CD14-positive monocyte (primary cell): ENCODE measurements around the gene DISP1. TPM values are rescaled to one million over a fixed set of nuclear protein-coding genes. Genes with fewer than 3 reads are reported as not detected.

Source experiments
- DNase-seq, 3 donors: peaks; one replicate each; pipeline ENCODE4 v3.0.0-alpha.2; 2011 to 2022
- H2AFZ ChIP-seq: 2 replicates; pipeline ENCODE4 v1.6.0; 2012; ENCODE audit warnings: mild to moderate bottlenecking, low read depth, low read length, inconsistent platforms; ENCODE audit not compliant: insufficient read depth, poor library complexity, severe bottlenecking
- H3K27ac ChIP-seq, 2 donors: 1 replicate in 1 of 2; 2 replicates in 1 of 2; pipeline ENCODE4 v1.5.1; 2012 to 2013; ENCODE audit warnings: low read length in 2 of 2, control low read depth in 1 of 2, inconsistent platforms in 1 of 2, low read depth in 1 of 2, mild to moderate bottlenecking in 1 of 2
- H3K27me3 ChIP-seq, 2 donors: one replicate each; pipeline versions ENCODE4 v1.6.0 to v1.6.1; 2011 to 2013; ENCODE audit warnings: low read length in 2 of 2; ENCODE audit not compliant: control insufficient read depth in 2 of 2, insufficient read depth in 2 of 2
- H3K36me3 ChIP-seq, 2 donors: replicated peaks in 1 of 2; 1 replicate in 1 of 2; 2 replicates in 1 of 2; pipeline versions ENCODE4 v1.5.1 to v1.6.1; 2012 to 2013; ENCODE audit warnings: low read length in 2 of 2, control low read depth in 1 of 2, inconsistent platforms in 1 of 2, mild to moderate bottlenecking in 1 of 2; ENCODE audit not compliant: insufficient read depth in 2 of 2, control insufficient read depth in 1 of 2
- H3K4me1 ChIP-seq, 2 donors: 1 replicate in 1 of 2; 2 replicates in 1 of 2; pipeline versions ENCODE4 v1.5.1 to v1.6.1; 2012 to 2013; ENCODE audit warnings: low read length in 2 of 2, control low read depth in 1 of 2, inconsistent platforms in 1 of 2, mild to moderate bottlenecking in 1 of 2, moderate library complexity in 1 of 2; ENCODE audit not compliant: insufficient read depth in 2 of 2, control insufficient read depth in 1 of 2
- H3K4me2 ChIP-seq: replicated peaks from 2 replicates; pipeline ENCODE3; 2012; ENCODE audit warnings: low read length, moderate library complexity, mild to moderate bottlenecking; ENCODE audit not compliant: poor library complexity, severe bottlenecking; ENCODE audit errors: extremely low read depth
- H3K4me3 ChIP-seq, 3 experiments: fragments of 200-600 bp in 1 of 3; sonication (generic) in 1 of 3; replicated peaks in 1 of 3; 1 replicate in 2 of 3; 2 replicates in 1 of 3; pipeline ENCODE4 v1.5.1; 2011 to 2013; ENCODE audit warnings: low read length in 3 of 3, mild to moderate bottlenecking in 3 of 3, control low read depth in 2 of 3, low read depth in 2 of 3, inconsistent platforms in 1 of 3, moderate library complexity in 1 of 3
- H3K79me2 ChIP-seq: 2 replicates; pipeline ENCODE4 v1.6.0; 2012; ENCODE audit warnings: mild to moderate bottlenecking, control low read depth, inconsistent platforms, low read length, moderate library complexity; ENCODE audit not compliant: insufficient read depth
- H3K9ac ChIP-seq: 2 replicates; pipeline ENCODE4 v1.6.0; 2017; ENCODE audit warnings: low read length, mild to moderate bottlenecking; ENCODE audit not compliant: insufficient read depth, poor library complexity, severe bottlenecking
- H3K9me3 ChIP-seq, 2 donors: replicated peaks in 1 of 2; 1 replicate in 1 of 2; 2 replicates in 1 of 2; pipeline versions ENCODE4 v1.5.1 to v1.6.1; 2012 to 2013; ENCODE audit warnings: low read length in 2 of 2, control low read depth in 1 of 2; ENCODE audit not compliant: control insufficient read depth in 1 of 2, insufficient read depth in 1 of 2
- H4K20me1 ChIP-seq: 2 replicates; pipeline ENCODE4 v1.6.0; 2012; ENCODE audit warnings: mild to moderate bottlenecking, low read length, control low read depth, moderate library complexity; ENCODE audit not compliant: insufficient read depth
- H3K27ac Mint-ChIP-seq, 7 donors: one replicate each; pipeline ENCODE4 v1.8.0; 2020; ENCODE audit warnings: mild to moderate bottlenecking in 7 of 7, mixed read lengths in 7 of 7, moderate library complexity in 6 of 7, inconsistent platforms in 2 of 7
- H3K27me3 Mint-ChIP-seq, 3 donors: one replicate each; pipeline ENCODE4 v1.8.0; 2021 to 2022; ENCODE audit warnings: low read depth in 3 of 3, mild to moderate bottlenecking in 3 of 3, mixed read lengths in 3 of 3, moderate library complexity in 3 of 3, inconsistent platforms in 1 of 3
- H3K36me3 Mint-ChIP-seq, 2 donors: one replicate each; pipeline ENCODE4 v1.8.0; 2020; ENCODE audit warnings: mixed read lengths in 2 of 2, inconsistent platforms in 1 of 2, mild to moderate bottlenecking in 1 of 2
- H3K4me1 Mint-ChIP-seq: one replicate; pipeline ENCODE4 v1.8.0; 2020; ENCODE audit warnings: mild to moderate bottlenecking, mixed read lengths
- H3K4me3 Mint-ChIP-seq, 2 donors: one replicate each; pipeline ENCODE4 v1.8.0; 2020; ENCODE audit warnings: mild to moderate bottlenecking in 2 of 2, mixed read lengths in 2 of 2, moderate library complexity in 1 of 2
- H3K9me3 Mint-ChIP-seq, 7 donors: one replicate each; pipeline ENCODE4 v1.8.0; 2020 to 2022; ENCODE audit warnings: mixed read lengths in 7 of 7, mild to moderate bottlenecking in 6 of 7, moderate library complexity in 6 of 7, inconsistent platforms in 2 of 7
- CTCF ChIP-seq: fragments of 200-600 bp; IDR thresholded peaks from one replicate; pipeline ENCODE4 v1.8.0; 2022; ENCODE audit warnings: antibody characterized with exemption, mild to moderate bottlenecking
- WGBS: methylation state at CpG from one replicate; pipeline ENCODE4 v1.1.5; 2013; ENCODE audit warnings: missing lambda C conversion rate; ENCODE audit not compliant: insufficient coverage; 5-methylcytosine and 5-hydroxymethylcytosine counted together
- intact Hi-C, 2 donors: fragments of 100-400 bp; cut with micrococcal nuclease; formaldehyde crosslinking; loops; one replicate each; pipeline versions ENCODE4 v1.15.0 to v1.15.1; 2023
- polyA plus RNA-seq, 3 donors: library from polyadenylated mRNA; depleted of rRNA in 1 of 3; unstranded in 2 of 3; stranded (reverse) in 1 of 3; fragments of 300-500 nt in 2 of 3; fragments of >200 nt in 1 of 3; fragmentation: Illumina TruSeq in 2 of 3; gene quantifications; 1 replicate in 2 of 3; 2 replicates in 1 of 3; pipeline ENCODE4 v1.2.3, GENCODE V29; 2012 to 2021

Gene DISP1
- polyA plus RNA-seq, 3 donors: 0.34 to 2.1 (median 0.61) TPM

DNA sequence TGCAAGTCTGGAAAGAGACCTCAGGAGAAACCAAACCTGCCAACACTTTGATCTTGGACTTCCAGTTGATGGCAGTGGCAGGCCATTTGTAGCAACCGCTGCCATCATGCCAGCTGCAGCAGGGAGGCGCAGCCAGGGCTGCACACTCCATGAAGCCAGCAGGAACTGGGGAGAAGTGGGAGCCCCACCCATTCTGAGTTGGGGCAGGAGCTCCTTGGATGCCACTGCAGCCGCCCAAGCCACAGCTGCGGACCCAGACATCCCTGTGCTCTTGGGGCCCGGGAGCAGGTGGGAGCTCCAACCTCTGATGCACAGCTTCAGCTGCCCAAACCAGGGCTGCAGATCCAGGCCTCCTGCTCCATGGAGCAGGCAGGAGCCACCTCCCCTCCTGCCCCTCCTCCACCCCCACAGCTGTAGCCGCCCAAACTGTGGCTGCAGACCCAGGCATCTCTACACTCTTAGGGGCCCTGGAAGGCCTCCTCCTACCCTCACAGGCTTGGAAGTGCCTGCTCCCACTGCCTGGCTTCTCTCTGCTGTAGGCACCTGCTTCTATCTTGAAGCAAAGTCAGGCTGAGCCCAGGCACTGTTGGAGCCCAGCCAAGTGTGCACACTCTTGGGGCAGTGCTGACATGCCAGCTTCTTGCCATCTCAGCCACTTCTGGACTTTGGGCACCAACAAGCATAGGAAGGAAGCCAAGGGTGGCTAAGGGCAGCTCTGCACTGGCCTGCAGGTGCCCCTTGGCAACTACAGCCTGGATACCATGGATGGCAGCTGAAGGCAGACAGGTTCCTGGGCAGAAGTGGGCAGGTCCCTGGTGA, 20.0 kb upstream of the DISP1 start:
- no peak for DNase-seq
- Histone ChIP-seq H3K4me3 (no peak overlapping the region), H3K4me1 (no peaks in the 10 kb centered on the region), H3K27me3 (no peaks in the 10 kb centered on the region), H3K79me2 (no peaks in the 10 kb centered on the region), H3K4me2 (no peak overlapping the region), H3K27ac (no peak overlapping the region), H3K9me3 (peaks cover 0 to 4% of the 10 kb centered on the region in 2 donors), H2AFZ (no peak overlapping the region), H4K20me1 (no peaks in the 10 kb centered on the region), H3K9ac (no peak overlapping the region), H3K36me3 (no peaks in the 10 kb centered on the region)
- Mint-ChIP-seq H3K9me3 (peaks cover under 1 to 9% (median 3%) of the 10 kb centered on the region in 7 donors), H3K27me3 (peaks cover 0 to 5% (median 0%) of the 10 kb centered on the region in 3 donors), H3K4me1 (no peaks in the 10 kb centered on the region), H3K4me3 (no peak overlapping the region), H3K27ac (no peak overlapping the region), H3K36me3 (no peaks in the 10 kb centered on the region)
- no peak for TF ChIP-seq CTCF
- WGBS: 72% methylated on average over 5 of the region's 6 CpGs
- intact Hi-C loops: no loop called here

- H3K27ac Mint-ChIP-seq: no peak overlapping the region
- Histone ChIP-seq H4K20me1 (no peaks in the 10 kb centered on the region), H3K4me1 (no peaks in the 10 kb centered on the region), H3K27ac (no peak overlapping the region), H3K79me2 (no peaks in the 10 kb centered on the region), H3K9me3 (no peaks in the 10 kb centered on the region), H3K4me2 (no peak overlapping the region), H3K4me3 (no peak overlapping the region), H3K9ac (no peak overlapping the region), H3K36me3 (no peaks in the 10 kb centered on the region), H3K27me3 (no peaks in the 10 kb centered on the region), H2AFZ (no peak overlapping the region)
- no peak for DNase-seq
- H3K4me3 Mint-ChIP-seq: no peak overlapping the region
- no peaks in the 10 kb centered on the region for H3K4me1 Mint-ChIP-seq
- peaks cover 1 to 6% (median 3%) of the 10 kb centered on the region in 3 donors for H3K27me3 Mint-ChIP-seq
- intact Hi-C loops: no loop called here
- no peak for TF ChIP-seq CTCF
- no peaks in the 10 kb centered on the region for H3K36me3 Mint-ChIP-seq
- peaks cover 0 to 2% (median 0%) of the 10 kb centered on the region in 7 donors for H3K9me3 Mint-ChIP-seq
These were observed 16.7 kb upstream of the DISP1 start for GRCh38 chr1:222798116-222798515.
